Measurements from ENCODE around the gene MOGAT3.

DNA sequence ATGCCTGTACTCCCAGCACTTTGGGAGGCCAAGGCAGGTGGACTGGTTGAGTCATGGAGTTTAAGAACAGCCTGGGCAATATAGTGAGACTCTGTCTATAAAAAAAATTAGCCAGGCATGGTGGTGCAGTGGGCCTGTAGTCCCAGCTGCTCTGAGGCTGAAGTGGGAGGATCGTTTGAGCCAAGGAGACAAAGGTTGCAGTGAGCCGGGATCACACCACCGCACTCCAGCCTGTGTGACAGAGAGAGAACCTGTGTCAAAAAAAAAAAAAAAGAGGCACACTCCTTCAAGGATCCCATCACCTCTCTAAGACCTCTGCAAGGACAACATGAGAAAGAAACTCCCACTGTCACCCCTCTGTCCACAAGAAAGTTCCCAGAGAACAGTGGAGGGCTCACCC is 25.2 kb downstream of the MOGAT3 start:
- no peak for TF ChIP-seq SP1 (CRISPR knock-in tag; conservative IDR thresholded peaks at IDR 0.05)
- TF ChIP-seq, protein P1, sequence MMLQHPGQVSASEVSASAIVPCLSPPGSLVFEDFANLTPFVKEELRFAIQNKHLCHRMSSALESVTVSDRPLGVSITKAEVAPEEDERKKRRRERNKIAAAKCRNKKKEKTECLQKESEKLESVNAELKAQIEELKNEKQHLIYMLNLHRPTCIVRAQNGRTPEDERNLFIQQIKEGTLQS (CRISPR knock-in tag; conservative IDR thresholded peaks at IDR 0.05), result no peak
- TF ChIP-seq, protein P2, sequence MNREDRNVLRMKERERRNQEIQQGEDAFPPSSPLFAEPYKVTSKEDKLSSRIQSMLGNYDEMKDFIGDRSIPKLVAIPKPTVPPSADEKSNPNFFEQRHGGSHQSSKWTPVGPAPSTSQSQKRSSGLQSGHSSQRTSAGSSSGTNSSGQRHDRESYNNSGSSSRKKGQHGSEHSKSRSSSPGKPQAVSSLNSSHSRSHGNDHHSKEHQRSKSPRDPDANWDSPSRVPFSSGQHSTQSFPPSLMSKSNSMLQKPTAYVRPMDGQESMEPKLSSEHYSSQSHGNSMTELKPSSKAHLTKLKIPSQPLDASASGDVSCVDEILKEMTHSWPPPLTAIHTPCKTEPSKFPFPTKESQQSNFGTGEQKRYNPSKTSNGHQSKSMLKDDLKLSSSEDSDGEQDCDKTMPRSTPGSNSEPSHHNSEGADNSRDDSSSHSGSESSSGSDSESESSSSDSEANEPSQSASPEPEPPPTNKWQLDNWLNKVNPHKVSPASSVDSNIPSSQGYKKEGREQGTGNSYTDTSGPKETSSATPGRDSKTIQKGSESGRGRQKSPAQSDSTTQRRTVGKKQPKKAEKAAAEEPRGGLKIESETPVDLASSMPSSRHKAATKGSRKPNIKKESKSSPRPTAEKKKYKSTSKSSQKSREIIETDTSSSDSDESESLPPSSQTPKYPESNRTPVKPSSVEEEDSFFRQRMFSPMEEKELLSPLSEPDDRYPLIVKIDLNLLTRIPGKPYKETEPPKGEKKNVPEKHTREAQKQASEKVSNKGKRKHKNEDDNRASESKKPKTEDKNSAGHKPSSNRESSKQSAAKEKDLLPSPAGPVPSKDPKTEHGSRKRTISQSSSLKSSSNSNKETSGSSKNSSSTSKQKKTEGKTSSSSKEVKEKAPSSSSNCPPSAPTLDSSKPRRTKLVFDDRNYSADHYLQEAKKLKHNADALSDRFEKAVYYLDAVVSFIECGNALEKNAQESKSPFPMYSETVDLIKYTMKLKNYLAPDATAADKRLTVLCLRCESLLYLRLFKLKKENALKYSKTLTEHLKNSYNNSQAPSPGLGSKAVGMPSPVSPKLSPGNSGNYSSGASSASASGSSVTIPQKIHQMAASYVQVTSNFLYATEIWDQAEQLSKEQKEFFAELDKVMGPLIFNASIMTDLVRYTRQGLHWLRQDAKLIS (CRISPR knock-in tag; IDR thresholded peaks at IDR 0.05; ENCODE audit: borderline replicate concordance), result no peak
